Right renal cortex interstitium (tissue), 3 donors: Measurements from ENCODE around the gene ATG2A. TPM values are rescaled to one million over a fixed set of nuclear protein-coding genes. Genes with fewer than 3 reads are reported as not detected.

Experiments
- DNase-seq, 3 donors: peaks; one replicate each; pipeline ENCODE4 v3.0.0-alpha.2; 2013; ENCODE audit warnings: low read depth in 3 of 3, low spot score in 2 of 3
- polyA plus RNA-seq, 3 donors: library from polyadenylated mRNA; unstranded; fragments of 120-200 nt; gene quantifications; one replicate each; pipeline ENCODE4 v1.2.1, GENCODE V29; 2013; ENCODE audit not compliant: insufficient read length in 3 of 3

The ATG2A gene
- polyA plus RNA-seq, 3 donors, result 12.8 to 14.0 (median 13.2) TPM

GRCh38 chr11:64925536-64926436, 8.8 kb upstream of the ATG2A start:
- DNase-seq, result no peak

- DNase-seq, result no peak
Measured at GRCh38 chr11:64924910-64925284, 7.9 kb upstream of the ATG2A start.

- peak; percentile 77 to 79 (median 78) for DNase-seq
Measured at GRCh38 chr11:64923944-64924909, 7.2 kb upstream of the ATG2A start, which contains the start of gene PPP2R5B. Gene PPP2R5B (plus strand): TSS chr11:64924689. CDS start chr11:64925735, 1,046 bp downstream.

- DNase-seq, result no peak
Measured at GRCh38 chr11:64923151-64923661, 6.2 kb upstream of the ATG2A start.

GRCh38 chr11:64921384-64921783, 4.4 kb upstream of the ATG2A start:
- no peak for DNase-seq

GRCh38 chr11:64920124-64920523, 3.1 kb upstream of the ATG2A start:
- no peak for DNase-seq

GRCh38 chr11:64919627-64920026, 2.6 kb upstream of the ATG2A start:
- no peak for DNase-seq

GRCh38 chr11:64918017-64918416, 1.0 kb upstream of the ATG2A start:
- no peak for DNase-seq

GRCh38 chr11:64917663-64917995, 620 bp upstream of the ATG2A start:
- DNase-seq, result no peak

- no peak for DNase-seq
Measured at GRCh38 chr11:64916040-64916774, 802 bp downstream of the ATG2A start.

GRCh38 chr11:64915376-64915887, 1.6 kb downstream of the ATG2A start:
- DNase-seq, result no peak

- DNase-seq, result no peak
Measured at GRCh38 chr11:64914123-64914522, 2.9 kb downstream of the ATG2A start.

GRCh38 chr11:64913171-64913727, 3.8 kb downstream of the ATG2A start:
- DNase-seq, result no peak

- DNase-seq, result no peak
Measured at GRCh38 chr11:64911689-64912088, 5.3 kb downstream of the ATG2A start.

GRCh38 chr11:64911142-64911541, 5.9 kb downstream of the ATG2A start:
- no peak for DNase-seq

- no peak for DNase-seq
Measured at GRCh38 chr11:64910451-64911093, 6.4 kb downstream of the ATG2A start.

- no peak for DNase-seq
Measured at GRCh38 chr11:64909653-64910343, 7.2 kb downstream of the ATG2A start.

GRCh38 chr11:64908766-64909165, 8.2 kb downstream of the ATG2A start:
- no peak for DNase-seq

GRCh38 chr11:64906314-64906635, 10.7 kb downstream of the ATG2A start:
- DNase-seq, result no peak
